GM18909 (cell line): Measurements from ENCODE around the gene NHLRC2.
"Not testable (repeated sequence)": the region's sequence is repeated elsewhere in the genome, so short reads cannot be mapped to it uniquely, and the experiment has no call there.

Experiments
- ATAC-seq: cut with Tn5 transposase; IDR thresholded peaks from one replicate; pipeline ENCODE4 v1.9.1; 2021; ENCODE audit warnings: mild to moderate bottlenecking; ENCODE audit not compliant: unreplicated experiment, poor library complexity

Gene NHLRC2

DNA sequence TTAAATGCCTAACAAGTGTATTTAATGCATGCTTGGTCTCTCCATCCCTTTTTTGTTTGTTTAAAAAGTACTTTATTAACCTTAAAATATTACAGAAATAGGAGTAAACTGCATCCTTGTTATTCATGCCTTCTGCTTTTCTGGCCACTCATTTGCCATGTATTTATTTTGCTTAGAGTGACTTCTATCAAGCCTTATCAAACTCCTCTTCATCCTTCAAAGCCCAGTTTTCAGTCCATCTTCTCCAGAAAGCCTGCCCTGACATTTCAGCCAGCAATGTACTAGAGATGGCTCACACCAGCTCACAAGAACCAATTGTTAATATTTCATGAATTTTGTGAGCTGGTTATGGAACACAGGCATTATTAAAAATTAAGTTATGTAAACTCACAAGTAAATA is 82.8 kb downstream of the NHLRC2 start:
- ATAC-seq: no peak

DNA sequence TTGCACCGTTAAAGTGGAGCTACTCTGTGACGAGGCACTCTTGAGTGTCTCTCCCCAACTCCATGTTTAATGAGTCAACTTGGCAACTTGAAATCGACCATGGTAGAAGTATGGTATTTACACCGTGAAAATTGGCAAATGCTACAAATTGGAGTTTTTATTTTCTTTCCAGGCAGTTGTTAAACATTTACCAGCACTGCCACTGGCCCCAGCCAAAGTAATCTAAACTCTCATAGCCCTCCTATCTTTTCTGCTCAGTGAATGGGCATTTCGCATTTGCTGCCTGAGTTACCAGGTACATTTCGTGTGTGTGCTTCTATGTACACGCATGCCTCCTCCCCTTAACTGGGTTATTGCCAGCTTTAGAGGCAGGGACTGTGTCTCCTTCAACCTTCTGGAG is 83.3 kb downstream of the NHLRC2 start:
- ATAC-seq: no peak

DNA sequence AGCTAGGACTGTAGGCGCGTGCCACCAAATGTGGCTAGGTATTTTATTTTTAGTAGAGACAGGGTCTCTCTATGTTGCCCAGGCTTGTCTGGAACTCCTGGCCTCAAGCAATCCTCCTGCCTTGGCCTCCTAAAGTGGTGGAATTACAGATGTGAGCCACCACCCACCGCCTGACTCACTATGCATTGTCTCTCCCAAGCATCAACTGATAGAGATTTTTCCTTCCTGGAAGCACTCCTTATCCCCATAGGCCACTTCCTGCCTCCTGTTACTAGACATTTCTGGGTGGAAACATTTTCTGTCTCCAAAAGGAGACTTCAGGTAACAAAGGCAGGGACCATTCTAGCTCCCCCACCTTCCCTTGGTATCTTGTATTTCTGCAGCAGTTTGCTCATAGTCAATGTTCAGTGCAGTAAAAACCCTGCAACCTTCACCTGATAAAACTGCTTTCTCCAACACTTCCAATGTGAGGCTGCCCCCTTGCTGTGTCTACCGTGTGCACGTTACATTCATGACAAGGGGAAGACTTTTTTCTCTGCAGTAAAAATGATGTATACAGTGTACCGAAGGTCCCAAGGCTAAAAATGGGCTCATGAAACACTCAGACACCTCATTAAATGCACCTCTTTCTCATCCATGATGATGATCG is 84.9 kb downstream of the NHLRC2 start:
- ATAC-seq: no peak

DNA sequence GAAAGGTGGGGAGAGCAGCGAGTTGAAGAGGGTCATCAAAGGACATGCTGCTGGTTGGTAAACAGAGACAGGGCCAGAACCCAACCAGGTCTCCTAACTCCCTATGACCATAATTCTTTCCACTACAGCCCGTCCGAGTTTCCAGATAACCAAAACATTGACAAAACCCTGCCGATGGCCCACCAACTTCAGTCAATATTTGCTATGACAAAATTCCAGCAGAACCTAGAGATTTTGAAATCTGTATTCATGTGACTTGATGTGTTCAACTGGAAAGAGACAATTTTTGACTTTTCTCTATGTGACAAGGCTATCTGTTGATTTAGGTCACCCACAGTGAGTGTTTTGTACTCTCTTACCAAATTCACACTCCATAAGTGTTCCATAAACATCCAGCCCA is 86.7 kb downstream of the NHLRC2 start:
- no peak for ATAC-seq

DNA sequence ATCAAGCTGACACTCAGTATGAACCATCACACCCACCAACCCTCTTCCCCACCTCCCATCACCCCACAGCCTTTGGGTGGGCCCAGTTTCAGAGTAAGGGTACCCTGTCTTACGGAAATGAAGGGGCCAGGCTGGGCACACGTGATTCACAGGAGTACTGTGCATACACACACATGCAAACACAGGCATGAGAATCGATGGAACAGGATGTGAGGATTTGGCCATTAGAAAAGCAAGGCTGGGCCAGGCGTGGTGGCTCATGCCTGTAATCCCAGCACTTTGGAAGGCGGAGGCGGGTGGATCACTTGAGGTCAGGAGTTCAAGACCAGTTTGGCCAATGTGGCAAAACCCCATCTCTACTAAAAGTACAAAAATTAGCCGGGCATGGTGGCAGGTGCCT is 88.7 kb downstream of the NHLRC2 start:
- ATAC-seq: not testable (repeated sequence)

DNA sequence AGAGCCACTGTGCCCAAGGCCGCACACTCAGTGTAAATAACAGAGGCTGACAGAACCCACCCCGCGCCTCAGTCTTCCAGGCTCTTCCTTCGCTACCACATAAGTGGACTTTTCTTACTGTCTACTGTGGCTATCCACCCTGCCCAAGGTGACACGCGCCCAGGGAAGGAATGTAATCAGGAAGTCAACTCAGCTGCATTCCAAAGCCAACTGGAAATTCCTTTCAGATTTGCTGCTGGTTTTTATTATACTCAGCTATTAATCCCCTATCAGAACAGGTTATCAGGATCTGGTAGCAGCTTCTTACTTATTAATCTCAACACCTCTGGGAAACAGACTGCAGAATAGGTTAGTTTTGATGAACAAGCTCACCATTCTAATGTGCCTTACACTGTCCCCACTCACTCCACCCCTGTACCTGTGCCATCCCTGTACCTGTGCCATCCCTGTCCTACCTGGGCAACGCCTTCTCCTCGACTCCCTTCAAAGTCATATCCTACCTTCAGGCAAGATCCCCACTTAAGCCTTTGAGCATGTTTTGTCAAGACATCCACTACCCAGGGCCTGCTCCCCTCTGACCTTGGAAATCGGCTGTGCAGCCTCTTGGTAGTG is 90.7 kb downstream of the NHLRC2 start:
- ATAC-seq: no peak

DNA sequence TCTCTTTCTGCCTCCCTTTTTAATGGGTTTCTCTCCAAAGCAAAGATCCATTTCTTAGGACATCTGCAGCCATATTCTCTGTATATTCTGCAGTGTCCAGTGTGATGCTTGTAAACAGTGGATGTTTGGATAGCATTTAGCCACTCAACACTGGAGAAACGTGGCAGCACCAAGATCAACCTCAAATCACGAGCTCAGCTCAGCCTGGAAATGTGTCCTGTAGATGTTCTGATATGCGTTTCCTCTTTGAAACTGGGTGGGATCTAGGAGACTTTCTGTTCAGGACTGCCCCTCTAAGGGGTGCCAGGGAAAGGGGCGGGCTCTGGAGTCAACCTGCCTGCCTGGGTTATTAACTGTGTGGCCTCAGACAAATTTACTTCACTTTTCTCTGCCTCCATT is 91.2 kb downstream of the NHLRC2 start:
- ATAC-seq: no peak

DNA sequence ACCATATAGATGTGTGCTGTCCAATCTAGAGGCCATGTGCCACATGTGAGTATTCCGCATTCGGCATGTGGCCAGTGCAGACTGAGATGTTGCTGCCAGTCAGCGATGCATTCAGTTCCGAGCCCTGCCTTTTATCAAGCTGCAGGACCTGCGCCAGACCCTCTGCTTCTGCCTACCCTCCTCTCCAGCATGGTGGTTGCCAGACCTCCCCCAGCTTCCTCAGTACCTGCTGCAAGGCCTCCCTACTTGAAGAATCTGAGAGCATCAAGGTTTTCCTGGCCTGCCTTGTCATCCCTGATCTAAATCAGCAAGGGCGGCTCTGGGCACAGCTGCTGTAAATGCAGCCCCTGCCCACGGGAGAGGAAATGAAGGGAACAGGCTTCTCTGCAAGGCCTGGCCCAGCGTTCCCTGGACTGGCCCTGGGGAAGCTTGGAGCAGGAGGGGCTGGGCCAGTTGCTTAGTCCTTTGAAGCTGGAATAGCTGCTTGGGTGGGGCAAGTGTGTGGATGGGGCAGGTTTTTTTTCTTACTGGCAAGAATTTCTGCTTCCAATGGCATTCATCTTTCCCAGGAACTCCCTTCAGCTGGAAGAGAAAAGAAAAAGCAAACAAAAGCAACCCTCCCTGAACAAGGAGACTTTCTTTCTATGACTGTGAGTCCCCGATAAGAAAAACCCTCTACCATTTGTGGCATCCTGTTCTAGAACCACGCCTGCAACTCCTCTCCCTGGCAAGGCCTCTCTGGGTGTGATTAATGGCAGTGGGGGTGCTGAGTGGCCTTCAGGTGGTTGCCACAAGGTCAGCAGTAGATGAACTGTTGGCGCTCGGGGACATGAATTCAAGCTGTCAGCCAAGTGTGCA is 93.0 kb downstream of the NHLRC2 start:
- ATAC-seq: no peak

DNA sequence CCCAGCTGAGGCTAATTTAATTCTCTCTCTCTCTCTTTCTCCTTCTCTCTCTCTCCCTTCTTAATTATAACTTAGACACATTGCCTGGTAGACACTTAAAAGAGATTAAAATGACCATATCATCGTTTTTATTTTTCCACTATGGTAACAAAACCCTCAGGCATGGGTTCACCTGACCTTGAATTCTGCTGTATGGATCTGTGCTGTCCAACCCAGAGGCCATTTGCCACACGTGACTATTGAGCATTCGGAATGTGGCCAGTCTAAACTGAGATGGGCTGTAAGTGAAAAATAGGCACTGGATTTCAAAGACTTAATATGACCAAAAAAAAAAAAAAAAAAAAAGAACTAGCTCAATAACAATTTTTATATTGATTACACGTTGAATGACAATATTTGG is 93.6 kb downstream of the NHLRC2 start:
- ATAC-seq: no peak

DNA sequence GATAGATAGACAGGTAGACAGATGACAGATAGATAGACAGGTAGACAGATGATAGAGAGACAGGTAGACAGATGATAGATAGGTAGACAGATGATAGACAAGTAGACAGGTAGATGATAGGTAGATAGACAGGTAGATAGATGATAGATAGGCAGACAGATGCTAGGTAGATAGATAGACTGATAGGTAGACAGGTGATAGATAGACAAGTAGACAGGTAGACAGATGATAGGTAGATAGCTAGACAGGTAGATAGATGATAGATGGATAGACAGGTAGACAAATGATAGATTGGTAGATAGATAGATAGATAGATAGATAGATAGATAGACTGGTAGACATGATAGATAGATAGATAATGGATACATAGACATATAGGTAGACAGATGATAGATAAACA is 95.8 kb downstream of the NHLRC2 start:
- no peak for ATAC-seq

DNA sequence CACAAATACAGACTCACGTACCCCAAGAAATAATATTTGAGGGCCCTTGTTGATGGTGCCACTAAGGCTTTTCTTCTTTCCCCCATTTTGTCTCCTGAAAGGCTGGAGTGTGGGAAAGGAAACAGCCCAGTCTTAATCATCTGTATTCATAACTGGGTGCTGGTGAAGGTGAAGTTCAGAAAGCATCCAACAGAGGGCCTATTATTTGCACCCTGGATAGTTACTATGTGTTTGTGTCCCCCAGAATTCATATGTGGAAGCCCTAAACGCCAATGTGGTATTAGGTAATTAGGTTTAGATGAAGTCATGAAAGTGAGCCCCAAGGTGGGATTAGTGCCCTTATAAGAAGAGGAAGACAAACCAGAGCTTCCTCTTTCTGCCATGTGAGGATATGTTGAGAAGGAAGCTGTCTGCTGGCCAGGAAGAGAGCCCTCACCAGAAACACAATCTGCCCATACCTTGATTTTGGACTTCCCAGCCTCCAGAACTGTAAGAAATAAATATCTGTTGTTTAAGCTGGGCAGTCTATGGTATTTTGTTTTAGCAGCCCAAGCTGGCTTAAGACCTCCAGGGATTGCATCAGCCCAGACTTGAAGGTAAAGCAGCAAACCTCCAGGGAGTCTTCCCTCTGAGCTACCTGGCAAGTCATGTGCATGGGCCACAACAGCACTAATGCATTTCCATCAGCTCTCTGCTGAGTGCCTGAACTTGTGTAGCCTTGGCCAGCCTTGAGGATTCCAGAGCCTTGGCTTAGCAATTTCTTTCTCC is 99.2 kb downstream of the NHLRC2 start:
- ATAC-seq: no peak

DNA sequence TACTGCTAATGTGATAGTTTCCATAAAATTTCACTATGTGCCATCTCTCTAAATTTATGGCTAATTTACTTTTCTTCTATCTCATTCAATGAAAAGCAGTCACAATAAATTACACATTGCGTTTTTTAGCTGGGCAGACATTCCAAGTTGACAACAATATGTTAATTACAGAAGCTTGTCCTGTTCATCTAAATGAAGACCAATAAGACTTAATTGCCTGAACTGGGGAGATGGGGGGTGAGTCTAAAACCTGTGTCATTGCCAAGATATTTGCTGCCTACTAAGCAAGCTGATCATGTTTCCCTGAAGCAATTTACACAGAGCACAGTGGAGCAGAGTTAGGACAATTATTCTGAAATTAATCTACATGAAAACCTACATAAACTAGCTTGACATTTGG is 99.9 kb downstream of the NHLRC2 start:
- ATAC-seq: no peak

DNA sequence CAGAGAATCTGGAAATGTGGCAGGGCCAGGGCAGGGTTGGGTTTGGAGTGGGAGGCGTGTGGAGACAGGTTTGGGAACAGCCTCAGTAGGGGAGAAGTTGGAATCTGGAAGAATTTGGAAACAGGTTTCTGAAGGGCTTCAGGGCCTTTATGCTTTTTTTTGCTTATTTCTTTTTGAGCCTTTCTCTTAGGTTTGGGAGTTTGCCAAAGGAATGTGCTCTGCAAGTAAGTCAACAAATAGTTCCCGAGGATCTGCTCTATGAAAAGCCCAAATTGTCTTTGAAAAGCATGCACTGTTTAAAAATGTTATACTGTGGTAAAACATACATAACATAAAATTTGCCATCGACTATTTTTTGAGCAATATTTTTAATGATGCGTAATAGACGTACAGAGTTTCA is 102.6 kb downstream of the NHLRC2 start:
- ATAC-seq: no peak

DNA sequence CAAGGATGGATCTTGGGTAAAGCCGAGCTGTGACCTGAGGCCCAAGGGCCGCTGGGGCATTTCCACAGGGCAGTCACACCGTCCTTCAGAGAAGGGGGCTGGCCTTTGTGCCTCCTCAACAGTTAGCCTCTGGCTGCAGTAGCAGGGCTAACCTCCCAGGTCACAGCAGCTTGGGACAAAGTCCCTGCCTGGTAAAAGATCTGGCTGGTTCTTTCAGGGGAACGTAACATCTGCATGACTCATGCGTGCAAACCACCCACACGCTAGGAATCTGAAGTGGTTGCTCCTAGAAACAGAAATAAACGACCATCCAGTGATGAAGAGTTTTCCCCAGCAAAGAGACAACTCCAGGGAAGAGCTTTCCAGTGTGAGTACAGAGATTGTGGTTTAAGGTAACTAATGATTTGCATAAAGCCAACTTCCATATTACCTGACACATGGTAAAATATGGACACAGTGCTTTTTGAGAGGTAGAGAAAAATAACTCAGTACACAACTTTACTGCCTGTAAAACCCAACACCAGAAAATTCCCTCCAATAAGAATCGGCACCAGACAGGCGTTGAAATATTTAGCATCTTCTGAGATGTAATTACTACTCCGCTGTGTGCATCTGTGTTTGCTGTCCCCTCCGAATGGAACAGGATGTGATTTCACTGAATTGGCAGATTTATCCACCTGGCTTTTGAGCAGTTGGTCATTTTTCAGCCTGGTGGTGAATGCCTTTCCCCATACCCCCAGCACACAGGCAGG is 104.3 kb downstream of the NHLRC2 start:
- no peak for ATAC-seq

DNA sequence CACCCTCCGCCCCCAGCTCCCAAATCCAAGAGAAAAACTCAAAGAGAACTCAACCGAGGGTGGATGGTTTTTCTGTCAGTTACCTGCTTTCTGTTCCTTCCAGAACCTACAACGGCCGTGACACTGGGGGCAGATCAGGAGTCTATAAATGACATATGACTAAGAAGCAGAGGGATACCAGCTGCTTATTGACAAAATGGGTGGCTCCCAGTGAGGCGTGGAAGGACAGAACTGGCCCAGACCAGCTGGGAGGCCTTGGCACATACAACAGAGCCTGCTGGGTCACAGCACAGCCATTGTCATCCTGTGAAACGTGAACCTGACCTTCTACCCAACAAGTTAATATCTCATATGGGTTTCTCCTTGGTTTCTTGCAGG is 104.9 kb downstream of the NHLRC2 start:
- ATAC-seq: peak; percentile 61

DNA sequence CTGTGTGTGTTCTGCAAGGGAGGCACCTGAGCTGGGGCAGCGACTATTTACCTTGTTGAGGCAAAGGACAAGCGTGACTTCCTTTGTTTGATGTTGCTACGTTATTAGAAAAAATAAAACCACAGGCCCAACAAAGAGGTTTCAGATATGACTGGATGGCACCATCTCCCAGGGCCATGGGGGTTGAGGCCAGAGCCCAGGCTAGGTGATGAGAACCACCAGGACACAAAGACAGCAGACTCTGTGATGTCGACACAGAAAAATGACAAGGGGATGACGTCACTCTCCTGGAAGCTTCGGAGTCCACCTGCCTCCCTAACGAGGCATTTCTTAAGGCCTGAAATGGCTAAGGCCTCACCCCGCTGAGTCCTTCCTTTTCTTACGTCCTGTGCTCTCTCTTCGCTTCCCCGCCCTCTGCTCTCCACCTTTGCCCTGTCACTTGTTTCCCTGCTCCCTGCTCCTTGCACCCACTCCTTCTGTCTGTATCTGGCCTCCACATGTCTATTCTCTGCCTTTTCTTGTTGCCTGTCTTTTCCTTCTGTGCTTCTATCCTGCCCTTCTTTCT is 106.2 kb downstream of the NHLRC2 start:
- peak; percentile 45 for ATAC-seq

DNA sequence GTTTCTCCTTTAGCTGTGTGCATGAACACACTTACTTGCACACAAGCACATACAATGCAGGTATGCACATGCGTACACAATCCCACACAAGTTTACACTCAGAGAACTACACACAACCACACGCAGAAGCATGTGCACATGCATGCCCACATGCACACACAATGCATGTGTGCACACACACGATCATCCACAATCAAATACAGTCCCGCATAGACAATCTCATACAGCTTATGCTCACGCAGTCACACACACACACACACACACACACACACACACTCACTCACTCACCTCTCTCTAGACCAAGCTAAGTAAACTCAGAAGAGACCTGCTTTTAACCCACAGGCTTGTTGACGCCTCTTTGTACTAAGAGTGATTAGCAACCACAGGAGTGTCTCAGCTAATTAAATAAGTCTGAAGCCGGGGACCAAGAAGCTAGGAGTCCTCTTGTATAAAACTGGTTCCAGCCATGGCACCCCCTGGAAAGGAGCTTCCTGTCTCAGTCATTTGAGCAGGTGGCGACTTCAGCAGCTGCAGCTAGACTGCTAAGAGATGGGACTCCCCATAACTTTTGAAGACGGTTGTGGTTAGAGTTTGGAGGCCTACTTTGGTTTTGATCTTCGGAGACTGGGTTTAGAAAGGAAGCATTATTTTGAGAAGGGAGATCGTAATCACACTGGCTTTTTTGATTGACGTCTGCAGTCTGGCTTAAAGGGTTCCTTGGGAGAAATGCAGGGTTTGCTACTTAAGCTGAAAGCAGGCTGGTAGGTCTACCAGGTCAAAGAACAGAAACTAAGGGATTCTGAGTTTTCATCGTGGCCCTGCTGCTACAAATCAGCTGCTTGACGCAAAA is 106.9 kb downstream of the NHLRC2 start:
- peak; percentile 66 for ATAC-seq

DNA sequence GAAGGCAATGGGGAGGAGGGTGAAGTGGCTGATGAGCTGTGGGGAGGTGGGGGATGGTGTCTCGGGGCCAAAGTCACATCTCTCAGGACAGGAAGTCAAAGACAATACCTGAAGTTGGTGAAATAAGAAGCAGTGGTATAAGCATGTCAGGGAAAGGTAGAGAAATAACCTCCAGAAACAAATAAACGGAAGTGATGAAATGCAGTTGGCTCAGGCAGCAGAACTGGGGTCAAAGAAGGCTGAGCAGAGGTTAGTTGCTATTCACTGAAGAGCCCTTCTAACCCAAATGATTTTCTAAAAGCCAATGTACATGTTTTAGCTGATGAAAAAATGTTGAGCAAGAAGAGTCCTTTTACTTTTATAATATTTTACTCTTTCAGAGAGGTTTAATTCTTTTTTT is 110.6 kb downstream of the NHLRC2 start:
- no peak for ATAC-seq

DNA sequence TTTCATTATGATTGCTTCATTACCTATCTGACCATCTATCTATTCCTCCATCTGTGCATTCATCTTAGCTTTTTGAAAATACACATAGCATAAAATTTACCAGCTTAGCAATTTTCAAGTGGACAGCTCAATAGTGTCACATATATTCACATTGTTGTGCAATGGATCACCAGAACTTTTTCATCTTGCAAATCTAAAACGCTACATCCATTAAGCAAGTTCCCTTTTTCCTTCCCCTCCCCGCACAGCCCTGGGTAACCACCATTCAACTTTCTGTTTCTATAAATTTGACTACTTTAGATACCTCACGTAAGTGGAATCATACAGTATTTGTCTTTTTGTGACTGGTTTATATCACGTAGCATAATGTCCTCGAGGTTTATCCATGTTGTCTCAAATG is 111.2 kb downstream of the NHLRC2 start:
- ATAC-seq: peak; percentile 38
